Measurements from ENCODE around the gene BCDIN3D. TPM values are rescaled to one million over a fixed set of nuclear protein-coding genes. Genes with fewer than 3 reads are reported as not detected.

BCDIN3D gene, protein sequence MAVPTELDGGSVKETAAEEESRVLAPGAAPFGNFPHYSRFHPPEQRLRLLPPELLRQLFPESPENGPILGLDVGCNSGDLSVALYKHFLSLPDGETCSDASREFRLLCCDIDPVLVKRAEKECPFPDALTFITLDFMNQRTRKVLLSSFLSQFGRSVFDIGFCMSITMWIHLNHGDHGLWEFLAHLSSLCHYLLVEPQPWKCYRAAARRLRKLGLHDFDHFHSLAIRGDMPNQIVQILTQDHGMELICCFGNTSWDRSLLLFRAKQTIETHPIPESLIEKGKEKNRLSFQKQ
- total RNA-seq = 1 to 10 TPM; 2.5 to 4.0 TPM
- long read RNA-seq, donor 1, partial matches to known transcripts = 0 of 1 reads
- long read RNA-seq, donor 1, other reads (novel, unspliced or antisense) = 1 of 1 reads
- long read RNA-seq, donor 2, transcript BCDIN3D-201 (2 exons, 3,253 nt) = major isoform, 12 of 12 reads
- long read RNA-seq, donor 2, partial matches to known transcripts = 0 of 12 reads
- long read RNA-seq, donor 2, other reads (novel, unspliced or antisense) = 0 of 12 reads

DNA sequence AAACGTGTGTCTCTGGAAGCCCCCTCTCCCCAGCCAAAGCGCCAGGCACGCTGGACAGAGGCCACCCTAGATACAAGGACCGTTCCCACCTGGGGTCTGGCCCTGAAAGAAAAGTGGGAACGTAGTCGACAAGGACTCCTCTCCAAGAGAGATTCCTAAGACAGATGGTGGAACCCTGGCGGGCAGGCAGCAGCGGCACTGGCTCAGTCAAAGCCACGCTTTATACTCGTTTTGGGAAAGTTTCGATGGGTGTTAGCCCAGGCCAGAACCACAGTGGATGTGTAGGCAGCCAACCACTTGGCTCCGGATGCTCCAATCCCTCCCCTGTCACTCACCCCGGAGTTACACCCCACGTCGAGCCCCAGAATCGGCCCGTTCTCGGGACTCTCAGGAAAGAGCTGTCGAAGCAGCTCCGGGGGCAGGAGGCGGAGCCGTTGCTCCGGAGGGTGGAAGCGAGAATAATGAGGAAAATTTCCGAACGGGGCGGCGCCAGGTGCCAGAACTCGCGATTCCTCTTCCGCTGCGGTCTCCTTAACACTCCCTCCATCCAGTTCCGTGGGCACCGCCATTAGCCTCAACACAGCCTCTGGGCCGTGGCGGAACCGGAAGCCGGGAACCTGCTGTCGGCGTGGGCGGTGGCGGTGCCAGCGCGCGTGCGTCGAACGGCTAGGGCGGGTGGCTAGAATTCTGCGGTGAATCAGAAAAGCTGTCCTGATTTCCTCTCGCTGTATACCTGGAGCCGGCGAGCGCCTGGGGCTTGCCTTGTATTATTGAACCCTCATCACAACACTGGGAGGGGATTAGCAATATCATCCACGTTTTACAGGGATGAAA, at the start of gene BCDIN3D:
TSS of gene BCDIN3D (minus strand) at position 588 of the 834 bp plus-strand sequence. CDS start at position 569, 19 bp downstream.
- peak; percentile 98 for DNase-seq (ENCODE audit: low spot score)
- intact Hi-C loops (cut with DNase I) = loop anchor here in 1 of 2 donors (2.0 to 5.0 kb wide), 2 partner anchors 14 to 65 kb away; partner anchors contain the start of gene NCKAP5L

DNA sequence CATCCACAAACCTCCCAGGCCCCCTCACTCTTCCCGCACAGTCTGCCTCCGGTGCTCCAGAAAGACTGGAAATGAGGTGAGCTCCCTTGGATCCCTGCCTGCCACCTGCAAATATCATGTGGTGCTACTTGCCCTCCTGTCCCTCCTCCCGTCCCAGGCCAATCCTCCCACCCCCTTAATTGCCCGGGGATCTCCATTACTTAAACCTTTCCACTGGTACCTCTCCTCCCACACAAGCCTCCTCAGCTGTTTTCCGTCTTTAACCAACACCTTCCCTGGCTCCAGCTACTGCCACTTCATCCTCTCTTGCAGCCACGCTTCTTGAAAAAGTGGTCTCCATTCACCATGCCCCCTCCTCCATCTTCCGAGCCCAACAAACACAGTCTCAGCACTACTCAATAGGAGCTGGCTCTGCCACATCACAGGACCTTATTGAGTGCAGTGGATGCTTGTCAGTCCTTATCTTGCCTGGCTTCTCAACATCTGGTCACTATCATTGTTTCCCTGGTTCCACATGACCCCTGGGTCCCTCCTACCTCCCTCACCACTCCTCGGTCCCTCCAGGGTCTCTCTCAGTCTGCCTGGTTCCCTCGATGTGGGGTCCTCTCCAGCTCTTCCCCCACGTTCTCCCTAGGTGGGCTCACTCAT, 49.3 kb upstream of the BCDIN3D start:
- DNase-seq (ENCODE audit: low spot score) = no peak
- intact Hi-C loops (cut with DNase I) = loop anchor here in 1 of 2 donors (2.0 kb wide), 1 partner anchor 59 kb away; the partner anchor contains the start of gene AQP2

DNA sequence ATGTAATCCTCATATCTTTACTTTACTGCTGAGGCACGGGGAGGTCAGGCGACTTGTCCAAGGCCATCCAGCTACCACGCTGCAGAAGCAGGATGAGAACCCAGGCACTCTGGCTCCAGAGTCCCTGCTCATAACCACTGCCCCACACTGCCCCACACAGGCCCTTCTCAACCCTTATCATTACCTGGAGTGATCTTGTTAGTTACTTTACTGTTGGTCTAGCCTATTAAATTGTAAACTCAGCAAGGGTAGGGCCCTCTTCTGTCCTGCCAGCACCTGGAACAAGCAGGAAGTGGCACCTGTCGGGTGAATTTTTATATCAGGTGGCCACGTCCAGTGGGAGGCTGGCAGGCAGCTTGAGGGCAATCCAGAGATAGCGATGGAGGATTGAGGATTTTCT, 48.6 kb upstream of the BCDIN3D start:
- intact Hi-C loops (cut with DNase I) = no loop called here

DNA sequence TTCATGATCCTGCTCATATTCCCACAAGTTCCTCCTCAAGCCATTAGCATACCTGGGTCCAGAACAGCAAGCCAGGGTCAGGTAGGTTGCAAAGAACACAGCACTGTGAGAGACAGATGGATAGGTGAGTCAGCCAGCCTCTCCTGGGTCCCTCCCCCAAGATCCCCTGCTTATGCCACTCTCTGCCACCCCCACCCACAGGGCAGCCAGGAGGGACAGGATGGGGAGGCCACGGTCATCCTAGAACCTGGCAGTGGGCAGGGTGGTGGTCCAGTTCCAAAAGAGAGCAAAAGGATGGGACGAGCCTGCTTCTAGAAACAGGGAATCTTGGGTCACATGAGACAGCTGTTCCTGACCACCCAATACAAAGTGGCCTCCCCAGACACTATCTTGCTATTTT, 48.1 kb upstream of the BCDIN3D start:
- no peak for DNase-seq (ENCODE audit: low spot score)
- intact Hi-C loops (cut with DNase I) = no loop called here

More for the DNA sequence above, 48.6 kb upstream of the BCDIN3D start:
- no peak for DNase-seq (ENCODE audit: low spot score)

DNA sequence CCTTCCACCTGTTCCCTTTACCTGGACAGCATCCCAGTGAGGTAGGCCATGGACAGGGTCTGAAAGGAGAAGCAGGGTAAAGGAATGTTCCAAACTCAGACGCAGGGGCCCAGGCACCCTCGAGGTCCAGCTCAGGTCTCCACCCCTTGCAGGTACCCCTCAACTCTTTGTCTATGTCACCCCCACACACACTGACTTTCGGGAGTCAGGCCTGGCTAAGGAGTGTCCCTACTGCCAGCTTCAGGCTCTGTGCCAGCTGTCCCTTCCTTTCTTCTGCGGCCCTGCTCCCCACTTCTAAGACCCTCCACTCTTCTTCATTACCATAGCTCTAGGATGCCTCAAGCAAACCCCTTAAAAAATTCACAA, 47.2 kb upstream of the BCDIN3D start:
- DNase-seq (ENCODE audit: low spot score) = no peak
- intact Hi-C loops (cut with DNase I) = no loop called here

DNA sequence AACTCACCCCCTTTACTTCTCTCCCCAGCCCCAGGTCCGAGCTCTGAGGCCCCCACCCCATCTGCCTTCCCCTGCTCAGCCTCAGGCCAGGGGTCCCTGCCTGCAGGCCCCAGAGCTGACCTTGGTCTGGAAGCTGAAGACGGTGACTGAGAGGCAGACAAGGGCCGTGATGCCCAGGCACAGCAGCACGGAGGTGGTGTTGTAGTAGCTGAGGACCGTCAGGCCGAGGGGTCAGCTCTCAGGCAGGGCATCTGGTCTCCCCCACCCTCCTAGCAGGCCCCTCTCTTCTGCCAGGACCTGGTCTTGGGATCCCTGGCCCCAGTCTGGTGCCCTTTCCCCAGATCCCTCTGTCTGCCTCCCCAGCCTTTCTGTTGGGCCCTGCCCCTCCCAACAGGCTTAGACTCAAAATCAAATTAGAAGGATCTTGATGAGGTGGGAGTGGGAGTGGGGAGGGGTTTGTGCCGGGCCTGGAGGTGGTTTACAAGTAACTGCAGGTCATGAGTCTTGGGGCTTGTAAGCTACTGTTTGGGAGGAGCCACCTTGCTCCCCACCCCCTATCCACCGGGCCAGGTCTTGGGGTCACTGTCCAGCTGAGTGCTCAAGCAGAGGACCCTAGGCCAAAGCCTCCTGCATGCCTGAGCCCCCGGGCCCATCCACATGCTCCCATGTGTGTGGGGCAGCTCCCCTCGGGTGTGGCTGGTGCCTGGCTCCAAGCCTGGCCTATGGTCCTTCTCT, 46.6 kb upstream of the BCDIN3D start:
- DNase-seq (ENCODE audit: low spot score) = no peak
- intact Hi-C loops (cut with DNase I) = no loop called here

DNA sequence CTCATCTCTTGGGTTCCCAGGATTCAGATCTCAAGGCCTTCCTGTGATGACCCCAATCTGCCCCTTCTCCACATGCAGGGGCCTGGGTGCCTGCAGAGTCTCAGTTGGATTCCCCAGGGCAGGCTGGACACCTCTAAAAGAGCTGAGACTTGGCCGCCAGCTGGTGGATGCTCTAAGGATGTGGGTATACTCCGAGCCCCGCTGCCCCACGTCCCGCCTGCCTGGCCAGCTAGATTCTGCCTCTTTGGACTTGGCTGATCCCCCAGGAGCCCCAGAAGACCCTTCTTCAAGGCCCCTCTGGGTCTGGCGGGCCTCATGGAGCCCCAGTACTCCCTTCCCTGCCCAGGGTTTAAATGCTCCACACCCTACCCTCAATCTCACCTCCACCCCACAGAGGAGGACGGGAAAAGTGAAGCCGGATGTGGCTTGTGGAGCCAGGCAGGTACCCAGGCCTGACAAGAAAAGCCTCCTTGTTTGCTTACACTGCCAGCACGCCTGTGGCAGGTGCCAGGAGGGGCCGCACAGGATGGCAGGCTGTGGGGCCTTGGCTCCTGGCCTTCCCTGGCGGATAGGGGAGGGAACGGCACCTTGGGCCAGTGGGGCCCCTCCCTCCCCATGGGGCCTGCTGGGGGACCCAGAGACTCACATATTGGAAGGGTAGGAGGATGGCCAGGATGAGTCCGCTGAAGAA, 45.7 kb upstream of the BCDIN3D start:
- intact Hi-C loops (cut with DNase I) = no loop called here
- no peak for DNase-seq (ENCODE audit: low spot score)

DNA sequence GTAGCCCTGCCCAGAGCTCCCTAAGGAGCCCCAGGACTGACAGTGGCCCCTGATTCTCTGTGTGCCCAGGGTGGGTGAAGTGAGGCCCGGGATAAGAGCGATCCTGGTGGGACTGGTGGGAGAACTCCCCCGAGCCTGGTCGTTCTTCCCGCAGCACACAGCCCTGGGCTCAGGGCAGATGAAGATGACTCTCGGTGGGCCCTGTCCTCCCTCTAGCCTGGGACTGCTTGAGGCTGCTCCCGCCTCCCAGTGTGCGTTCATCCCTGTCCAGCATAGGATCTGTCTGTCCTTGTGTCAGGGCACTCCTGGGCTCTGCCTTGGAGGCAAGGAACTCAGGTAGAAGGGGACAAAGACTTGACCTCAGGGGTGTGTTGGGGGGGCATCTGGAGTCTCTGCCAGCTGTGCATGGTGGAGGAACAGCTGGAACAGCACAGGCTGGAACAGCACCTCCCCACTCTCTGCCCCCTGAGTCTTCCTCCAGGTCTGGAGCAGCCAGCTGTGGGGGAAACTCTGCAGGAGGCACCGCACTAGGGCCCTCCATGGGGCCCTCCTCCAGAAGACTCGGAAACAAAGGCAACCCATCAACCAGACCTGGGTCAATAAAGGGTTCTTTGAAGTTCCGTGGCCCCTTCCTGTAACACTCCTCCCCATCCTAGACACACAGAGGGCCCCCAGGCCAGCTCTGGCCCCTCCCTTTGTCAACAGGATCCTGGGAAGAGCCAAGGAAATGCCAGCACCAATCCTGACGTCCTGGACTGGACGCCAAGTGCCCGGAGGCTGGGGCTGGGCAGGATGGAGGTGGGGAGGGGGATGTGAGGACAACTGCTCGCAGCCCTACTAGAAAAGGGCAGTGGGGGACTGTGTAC, 44.9 kb upstream of the BCDIN3D start:
- intact Hi-C loops (cut with DNase I) = no loop called here
- no peak for DNase-seq (ENCODE audit: low spot score)

DNA sequence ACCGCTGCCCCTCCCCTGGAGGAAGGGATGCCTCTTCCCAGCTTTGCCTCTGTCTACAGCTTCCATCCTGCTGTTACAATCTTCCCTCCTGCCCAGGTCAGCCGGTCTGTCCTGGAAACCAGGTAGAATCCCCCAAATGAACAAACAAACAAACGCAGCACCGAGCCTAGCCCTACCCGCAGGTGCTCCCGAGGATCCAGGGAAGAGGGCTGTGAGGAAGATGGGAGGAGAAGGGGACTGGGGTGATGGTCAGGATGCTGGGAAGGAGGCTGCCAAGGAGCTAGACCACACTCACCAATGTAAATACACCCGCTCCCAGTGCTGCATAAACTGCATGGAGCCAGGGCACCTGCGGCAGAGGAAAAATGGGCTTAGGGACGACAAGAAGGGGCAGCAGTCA, 44.2 kb upstream of the BCDIN3D start:
- intact Hi-C loops (cut with DNase I) = no loop called here
- peak; percentile 58 for DNase-seq (ENCODE audit: low spot score)

DNA sequence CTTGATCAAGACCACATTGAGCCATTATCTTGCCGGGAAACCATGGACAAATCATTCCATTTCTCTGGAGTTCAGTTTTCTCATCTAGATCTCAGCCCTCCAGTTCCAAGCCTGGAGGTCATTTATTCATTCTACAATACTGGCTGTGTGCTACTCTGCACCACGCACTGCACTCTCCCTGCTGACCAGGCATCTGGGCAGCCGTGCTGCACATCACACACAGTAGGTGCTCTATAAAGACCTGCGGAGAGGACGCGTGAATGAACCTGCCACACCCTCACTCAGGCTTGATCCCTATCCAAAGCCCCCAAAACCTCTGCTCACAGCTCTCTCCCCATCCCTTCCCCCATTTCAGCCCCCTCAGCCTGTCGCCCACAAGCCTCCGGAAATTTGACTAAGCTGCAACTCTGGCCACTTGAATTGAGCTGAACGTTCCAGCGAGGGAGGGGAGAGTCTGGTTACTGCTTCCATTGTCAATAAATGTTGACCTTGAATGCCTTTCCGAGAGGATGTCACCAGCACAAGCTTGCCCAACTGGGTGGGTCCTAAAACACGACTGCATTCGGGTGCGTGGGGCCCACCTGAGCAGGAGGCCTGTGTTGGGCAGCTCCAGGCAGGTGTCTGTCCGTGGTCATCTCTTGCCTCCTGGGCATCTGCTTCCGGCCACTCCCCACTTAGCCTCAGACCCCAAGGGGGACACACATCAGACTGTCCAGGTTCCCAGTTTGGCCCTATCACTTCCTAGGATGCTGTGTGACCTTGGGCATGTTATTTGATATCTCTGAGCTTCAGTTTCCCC, 43.0 kb upstream of the BCDIN3D start:
- peak; percentile 66 for DNase-seq (ENCODE audit: low spot score)
- intact Hi-C loops (cut with DNase I) = no loop called here

DNA sequence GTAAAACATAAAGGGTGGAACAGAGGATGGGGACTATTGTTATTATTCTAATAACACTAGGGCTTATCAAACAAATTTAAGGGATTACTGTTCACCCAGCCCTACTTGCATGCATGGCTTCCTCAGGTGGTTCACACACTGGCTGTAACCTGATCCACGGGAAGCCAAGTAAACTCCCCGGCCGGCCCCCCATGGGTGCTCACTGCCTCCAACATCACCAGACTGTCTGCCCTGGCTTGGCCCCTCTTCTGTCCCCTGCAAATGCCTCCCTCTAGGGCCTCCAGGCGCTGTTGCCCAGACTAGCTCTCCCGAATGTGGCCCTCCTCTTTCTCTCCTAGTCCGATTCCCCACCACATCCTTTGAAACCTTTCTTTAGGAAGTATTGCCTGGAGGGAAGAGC, 42.2 kb upstream of the BCDIN3D start:
- intact Hi-C loops (cut with DNase I) = no loop called here
- DNase-seq (ENCODE audit: low spot score) = peak; percentile 56

DNA sequence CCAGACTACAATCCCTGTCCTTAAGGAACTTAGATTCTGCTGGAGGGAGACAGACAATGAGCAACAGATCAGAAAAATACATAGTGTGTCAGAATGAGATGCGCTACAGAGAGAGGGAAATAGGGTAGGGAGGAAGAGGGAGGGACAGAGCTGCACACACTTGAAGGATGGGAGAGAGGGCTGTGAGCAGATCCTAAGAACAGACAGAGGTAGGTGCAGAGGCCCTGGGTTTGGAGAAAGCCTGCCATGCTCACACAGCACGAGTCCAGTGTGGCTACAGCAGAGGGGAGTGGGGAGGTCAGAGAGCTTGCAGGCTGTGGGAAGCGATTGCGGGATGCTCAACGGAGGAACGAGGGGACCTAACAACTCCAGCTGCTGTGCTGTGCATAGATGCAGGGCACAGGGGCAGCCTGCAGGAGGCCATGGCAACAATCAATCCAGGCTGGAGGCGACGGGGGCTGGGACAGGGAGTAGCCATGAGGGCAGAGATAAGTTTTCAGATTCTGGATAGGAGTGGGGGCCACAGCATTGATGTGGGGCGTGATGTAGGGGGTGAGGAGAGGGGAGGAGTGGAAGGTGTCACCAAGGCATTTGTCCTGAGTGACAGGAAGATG, 40.1 kb upstream of the BCDIN3D start:
- DNase-seq (ENCODE audit: low spot score) = peak; percentile 65
- intact Hi-C loops (cut with DNase I) = no loop called here

DNA sequence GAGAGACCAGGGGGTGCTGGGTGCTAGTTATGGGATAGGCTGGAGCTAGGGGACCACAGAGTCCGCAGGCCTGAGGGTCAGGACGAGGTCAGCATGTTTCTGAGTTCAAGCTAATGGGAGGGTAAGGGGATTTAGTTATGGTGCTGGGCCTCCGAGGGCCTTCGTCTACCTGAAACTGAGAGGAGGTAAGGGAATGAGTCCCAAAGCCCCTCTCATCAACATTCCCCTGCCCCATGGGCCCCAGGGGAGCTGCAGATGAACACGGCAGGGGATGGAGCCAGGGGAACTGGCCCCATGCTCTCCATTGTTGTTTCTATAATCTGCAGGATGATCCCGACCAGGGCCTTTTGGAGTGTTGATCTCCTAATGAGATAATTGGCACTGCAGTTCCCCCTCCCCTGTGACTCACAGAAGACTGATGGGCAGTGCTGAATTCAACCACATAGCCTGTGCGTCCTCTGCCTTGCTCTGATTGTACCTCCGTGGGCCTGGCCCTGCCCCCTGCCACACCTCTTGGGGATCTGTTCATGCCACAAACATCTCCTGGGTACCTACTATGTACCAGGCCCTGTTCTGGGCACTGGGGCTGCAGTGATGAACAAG, 39.4 kb upstream of the BCDIN3D start:
- intact Hi-C loops (cut with DNase I) = no loop called here

DNA sequence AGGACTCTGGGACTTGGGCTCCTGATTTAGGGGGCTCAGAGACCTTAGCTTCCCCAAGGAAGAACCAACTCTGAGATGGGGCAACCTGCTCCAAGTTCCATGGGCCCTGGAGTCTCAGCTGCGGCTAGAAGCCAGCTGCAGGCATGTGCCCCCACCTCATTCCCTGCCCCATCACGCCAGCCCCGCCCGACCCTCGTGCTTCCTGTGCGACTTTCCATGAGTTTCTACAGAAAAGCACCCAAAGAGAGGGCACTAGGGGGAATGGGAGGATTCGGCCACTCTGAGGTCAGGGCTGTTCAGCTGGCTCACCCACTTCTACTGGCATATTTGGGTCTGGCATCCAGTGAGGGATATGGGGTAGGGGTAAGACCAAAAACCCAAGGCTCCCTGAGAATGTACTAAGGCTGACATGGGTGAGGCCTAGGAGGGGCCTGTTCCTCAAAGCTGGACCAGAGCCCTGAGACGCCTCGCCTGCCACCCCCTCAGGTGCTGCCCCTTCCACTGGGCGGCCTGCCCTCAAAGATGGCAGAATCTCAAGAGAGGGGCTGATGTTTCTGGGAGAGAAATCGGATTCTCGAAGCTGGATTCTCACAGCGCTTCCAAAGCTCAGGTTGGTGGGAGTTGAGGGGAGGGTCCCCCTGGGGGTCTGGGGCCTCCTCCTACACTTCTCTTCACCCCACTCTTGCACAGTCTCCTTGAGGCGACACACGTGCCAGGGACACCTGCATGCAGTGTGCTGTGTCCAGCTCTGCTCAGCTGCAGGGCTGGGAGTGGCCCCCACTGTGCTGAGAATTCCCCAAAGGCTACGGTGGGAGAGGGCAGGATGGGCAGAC, 38.7 kb upstream of the BCDIN3D start:
- intact Hi-C loops (cut with DNase I) = no loop called here
- peak; percentile 51 for DNase-seq (ENCODE audit: low spot score)

More for the DNA sequence above, 39.4 kb upstream of the BCDIN3D start:
- DNase-seq (ENCODE audit: low spot score) = peak; percentile 66
